GM19240 (cell line): ENCODE data around the gene AFF4.
A peak's percentile ranks its signal among the peaks of the same experiment; 100 is the strongest.
"Not testable (repeated sequence)": the region's sequence is repeated elsewhere in the genome, so short reads cannot be mapped to it uniquely, and the experiment has no call there.

Experiments used
- DNase-seq: peaks from one replicate; pipeline ENCODE4 v3.0.0; 2011; ENCODE audit warnings: low spot score; ENCODE audit not compliant: insufficient read length

AFF4 gene, protein sequence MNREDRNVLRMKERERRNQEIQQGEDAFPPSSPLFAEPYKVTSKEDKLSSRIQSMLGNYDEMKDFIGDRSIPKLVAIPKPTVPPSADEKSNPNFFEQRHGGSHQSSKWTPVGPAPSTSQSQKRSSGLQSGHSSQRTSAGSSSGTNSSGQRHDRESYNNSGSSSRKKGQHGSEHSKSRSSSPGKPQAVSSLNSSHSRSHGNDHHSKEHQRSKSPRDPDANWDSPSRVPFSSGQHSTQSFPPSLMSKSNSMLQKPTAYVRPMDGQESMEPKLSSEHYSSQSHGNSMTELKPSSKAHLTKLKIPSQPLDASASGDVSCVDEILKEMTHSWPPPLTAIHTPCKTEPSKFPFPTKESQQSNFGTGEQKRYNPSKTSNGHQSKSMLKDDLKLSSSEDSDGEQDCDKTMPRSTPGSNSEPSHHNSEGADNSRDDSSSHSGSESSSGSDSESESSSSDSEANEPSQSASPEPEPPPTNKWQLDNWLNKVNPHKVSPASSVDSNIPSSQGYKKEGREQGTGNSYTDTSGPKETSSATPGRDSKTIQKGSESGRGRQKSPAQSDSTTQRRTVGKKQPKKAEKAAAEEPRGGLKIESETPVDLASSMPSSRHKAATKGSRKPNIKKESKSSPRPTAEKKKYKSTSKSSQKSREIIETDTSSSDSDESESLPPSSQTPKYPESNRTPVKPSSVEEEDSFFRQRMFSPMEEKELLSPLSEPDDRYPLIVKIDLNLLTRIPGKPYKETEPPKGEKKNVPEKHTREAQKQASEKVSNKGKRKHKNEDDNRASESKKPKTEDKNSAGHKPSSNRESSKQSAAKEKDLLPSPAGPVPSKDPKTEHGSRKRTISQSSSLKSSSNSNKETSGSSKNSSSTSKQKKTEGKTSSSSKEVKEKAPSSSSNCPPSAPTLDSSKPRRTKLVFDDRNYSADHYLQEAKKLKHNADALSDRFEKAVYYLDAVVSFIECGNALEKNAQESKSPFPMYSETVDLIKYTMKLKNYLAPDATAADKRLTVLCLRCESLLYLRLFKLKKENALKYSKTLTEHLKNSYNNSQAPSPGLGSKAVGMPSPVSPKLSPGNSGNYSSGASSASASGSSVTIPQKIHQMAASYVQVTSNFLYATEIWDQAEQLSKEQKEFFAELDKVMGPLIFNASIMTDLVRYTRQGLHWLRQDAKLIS

DNA sequence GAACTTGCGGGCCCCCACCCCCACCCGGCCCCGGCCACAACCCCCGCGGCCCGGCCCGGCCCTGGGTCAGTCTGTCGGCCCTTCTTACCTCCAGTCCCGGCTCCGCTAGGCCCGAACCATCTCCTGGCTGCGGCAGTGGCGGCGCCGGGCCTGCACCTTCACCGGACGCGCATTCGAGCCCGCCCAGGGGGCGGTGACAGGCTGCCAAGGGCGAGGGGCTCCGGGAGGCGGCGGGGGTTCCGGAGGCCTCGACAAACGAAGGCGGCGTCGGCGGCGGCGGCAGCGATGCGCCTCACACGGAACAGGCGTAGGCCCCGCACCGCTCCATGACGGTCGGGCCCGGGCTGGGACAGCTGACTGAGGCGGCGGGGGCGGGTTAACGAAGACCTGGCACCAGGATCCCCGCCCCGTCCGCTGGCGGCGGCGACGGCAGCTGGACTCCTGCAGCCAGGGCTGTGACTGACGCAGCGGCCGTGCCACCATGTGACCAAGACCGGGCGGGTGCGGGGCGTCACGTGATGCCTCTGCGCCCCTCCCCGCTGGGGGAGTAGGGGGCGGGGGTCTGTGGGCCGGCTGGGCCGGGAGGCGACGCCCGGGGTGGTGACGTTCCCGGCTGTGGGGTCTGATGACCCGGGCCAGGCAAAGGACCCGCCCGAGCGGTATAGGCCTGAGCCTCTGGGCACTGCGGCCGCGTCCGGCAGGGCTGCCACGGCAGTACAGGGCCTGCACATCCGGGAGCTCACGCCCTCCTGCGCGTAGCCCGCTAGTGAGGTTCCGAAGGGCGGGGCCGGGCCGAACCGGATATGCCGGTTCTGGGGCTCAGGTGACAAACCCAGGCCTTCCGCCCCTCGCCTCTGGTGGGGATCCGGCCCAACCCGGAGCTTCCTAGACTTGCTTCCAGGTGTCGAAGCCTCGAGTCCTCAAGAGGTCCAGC, at the start of gene AFF4:
Gene AFF4, minus strand, starts transcription at position 464 of the 934 bp plus-strand sequence. CDS start 26,445 bp downstream, outside the sequence.
- peak; percentile 86 for DNase-seq

DNA sequence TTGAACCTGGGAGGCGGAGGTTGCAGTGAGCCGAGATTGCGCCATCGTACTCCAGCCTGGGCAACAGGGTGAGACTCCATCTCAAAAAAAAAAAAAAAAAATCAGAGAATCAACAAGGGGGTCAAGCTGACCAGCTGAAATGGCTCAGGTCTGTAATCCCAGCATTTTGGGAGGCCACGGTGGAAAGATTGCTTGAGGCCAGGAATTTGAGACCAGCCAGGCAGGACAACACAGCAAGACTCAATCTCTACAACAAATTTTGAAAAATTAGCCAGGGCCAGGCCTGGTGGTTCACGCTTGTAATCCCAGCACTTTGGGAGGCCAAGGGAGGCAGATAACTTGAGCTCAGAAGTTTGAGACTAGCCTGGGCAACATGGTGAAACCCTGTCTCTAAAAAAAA, 45.0 kb upstream of the AFF4 start:
- DNase-seq = not testable (repeated sequence)

DNA sequence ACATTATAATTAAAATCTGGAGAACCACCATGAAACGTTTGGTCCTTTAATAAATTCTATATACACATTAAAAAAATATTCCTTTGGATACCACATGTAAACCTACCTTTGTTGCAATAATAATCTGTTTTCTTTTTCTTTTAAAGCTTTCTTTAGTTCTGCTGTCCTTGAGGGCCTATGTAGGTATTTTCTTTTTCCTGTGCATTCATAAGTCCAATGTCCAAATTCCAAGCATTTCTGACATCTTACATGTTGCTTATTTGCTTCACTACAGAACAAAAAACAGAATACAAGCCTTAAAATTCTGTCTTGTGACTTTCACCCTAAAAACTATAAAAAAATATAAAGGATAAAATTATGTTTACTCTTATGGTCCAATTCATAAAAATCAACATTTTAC, 43.2 kb upstream of the AFF4 start:
- DNase-seq = no peak

DNA sequence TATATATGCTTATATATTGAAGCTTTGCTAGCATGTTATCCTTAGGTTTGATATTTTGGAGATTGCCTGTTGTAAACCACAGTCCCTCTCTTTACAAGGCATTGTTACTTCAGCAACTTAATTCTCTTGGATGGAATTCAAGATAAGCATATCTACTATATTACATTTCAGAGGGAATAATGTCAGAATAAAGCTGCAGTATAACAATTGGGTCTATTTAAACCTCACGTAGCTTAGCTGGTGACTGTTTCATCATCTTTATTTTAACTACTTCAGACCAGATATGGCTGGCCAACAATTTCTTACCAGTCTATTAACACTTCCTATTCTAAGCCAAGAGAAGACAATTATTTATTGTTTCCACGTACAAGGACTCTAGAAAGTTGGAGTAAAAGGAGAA, 35.8 kb upstream of the AFF4 start:
- DNase-seq = no peak

DNA sequence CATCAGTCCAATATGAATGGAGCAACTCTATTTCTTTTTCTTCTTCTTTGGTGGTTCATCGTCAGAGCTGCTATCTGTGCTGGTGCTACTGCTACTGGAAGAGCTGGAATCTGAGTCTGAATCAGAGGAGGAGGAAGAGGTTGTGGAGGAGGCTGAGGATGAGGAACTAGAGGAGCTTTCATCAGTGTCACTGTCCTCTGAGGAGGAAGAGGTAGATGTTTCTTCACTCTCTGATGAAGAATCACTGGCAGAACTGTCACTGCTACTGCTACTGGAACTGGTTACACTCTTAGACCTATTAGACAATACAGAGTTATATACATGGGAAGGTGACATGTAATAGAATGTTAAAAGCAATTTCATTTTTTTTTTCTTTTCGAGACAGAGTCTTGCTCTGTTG, 35.1 kb upstream of the AFF4 start:
- no peak for DNase-seq

DNA sequence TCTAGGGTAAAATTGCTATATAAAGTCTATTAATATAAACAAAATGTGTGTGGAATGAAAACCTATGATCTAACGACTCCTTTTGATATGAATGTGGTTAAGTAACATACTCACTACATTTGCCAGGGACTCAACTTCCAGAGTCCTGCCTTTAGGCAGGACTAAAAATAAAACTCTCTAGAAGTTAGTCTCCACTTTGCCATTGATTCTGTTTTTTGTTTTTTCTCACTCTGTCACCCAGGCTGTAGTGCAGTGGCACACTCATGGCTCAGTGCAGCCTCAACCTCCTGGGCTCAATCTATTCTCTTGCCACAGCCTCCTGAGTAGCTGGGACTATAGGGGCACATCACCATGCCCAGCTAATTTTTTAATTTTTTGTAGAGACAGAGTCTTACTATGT, 32.9 kb upstream of the AFF4 start:
- no peak for DNase-seq

DNA sequence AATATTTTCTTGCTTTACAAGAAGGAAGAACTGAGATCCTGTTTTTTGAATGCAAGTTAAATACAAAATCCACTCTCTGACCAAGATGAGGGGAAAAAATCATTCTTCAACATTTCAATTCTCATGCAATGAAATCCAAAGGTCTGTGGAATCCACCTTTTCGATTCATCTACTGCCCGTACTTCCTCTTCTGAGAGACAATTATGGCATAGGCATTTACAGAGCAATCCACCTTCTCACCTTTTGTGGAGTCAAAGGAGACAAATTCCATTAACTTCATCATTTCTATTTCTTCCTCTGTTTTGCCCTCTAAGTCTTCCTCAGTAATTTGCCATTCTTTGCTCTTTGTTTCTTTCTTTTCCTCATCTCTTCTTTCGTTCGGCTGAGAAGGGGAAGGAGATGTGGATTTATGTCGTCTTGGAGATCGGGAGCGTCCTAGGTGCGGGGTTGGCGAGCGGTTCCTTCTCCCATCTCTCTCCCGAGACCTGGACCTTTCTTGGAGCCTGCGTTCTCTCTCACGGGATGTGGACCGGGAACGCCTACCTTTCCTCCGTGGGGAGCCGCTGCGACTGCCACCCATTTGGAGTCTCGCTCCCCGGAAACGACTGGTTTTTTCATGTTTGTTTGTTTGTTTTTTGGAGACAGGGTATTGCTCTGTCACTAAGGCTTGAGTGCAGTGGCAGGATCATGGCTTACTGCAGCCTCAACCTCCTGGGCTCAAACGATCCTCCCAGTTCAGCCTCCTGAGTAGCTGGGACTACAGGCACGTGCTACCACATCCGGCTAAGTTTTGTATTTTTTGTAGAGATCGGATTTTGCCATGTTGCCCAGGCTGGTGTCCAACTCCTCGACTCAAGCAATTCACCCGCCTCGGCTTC, 24.3 kb upstream of the AFF4 start:
- DNase-seq = no peak

DNA sequence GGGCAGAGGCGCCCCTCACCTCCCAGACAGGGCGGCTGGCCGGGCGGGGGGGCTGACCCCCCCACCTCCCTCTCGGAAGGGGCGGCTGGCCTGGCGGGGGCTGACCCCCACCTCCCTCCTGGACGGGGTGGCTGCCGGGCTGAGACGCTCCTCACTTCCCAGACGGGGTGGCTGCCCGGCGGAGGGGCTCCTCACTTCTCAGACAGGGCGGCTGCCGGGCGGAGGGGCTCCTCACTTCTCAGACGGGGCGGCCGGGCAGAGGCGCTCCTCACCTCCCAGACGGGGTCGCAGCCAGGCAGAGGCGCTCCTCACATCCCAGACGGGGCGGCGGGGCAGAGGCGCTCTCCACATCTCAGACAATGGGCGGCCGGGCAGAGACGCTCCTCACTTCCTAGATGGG, 19.5 kb upstream of the AFF4 start:
- DNase-seq = not testable (repeated sequence)

DNA sequence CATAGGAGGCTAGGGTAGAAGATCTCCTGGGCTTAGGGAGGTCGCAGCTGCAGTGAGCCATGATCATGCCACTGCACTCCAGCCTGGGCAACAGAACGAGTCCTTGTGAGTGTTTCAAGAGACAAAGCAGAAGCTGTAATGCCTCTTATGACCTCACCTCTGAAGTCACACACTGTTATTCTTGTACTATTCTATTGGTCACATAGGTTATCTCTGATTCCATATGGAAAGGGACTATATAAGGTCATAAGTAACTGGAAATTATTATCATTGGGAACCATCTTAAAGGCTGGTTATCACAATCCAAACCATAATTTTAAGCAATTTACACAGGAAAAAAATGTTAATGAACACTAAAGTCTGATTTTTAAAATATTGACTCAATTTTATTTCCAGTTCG, 17.9 kb upstream of the AFF4 start:
- no peak for DNase-seq

DNA sequence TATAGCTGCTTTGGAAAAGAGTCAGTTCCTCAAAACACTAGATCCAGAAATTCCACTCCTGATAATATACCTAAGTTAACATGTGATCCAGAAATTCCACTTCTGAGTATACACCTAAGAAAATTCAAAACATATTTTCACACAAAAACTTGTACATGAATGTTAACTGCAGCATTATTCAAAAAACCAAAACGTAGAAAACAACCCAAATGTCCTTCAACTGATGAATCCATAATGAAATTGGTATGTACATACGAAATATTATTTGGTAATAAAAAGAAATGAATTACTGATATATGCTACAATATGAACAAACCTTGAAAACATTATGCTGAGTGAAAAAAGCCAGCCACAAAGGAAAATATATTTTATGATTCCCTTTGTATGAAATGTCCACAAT, 16.5 kb upstream of the AFF4 start:
- no peak for DNase-seq

DNA sequence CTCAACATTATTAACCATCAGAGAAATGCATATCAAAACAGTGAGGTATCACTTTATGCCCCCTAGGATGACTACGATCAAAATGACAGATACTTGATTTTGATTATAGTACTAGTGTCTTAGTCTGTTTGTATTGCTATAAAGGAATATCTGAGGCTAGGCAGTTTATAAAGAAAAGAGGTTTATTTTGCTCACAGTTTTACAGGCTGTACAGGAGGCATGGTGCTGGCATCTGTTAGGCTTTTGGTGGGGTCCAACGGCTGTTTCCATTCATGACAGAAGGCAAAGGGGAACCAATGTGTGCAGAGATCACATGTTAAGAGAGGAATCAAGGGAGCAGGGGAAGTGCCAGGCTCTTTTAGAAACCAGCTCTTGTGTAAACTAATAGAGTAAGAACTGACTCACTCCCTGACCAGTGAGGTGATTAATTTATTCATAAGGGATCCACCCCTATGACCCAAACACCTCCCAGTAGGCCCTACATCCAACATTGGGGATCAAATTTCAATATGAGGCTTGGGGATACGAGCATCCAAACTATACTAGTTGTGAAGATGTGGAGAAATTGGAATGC, 16.0 kb upstream of the AFF4 start:
- DNase-seq = no peak

DNA sequence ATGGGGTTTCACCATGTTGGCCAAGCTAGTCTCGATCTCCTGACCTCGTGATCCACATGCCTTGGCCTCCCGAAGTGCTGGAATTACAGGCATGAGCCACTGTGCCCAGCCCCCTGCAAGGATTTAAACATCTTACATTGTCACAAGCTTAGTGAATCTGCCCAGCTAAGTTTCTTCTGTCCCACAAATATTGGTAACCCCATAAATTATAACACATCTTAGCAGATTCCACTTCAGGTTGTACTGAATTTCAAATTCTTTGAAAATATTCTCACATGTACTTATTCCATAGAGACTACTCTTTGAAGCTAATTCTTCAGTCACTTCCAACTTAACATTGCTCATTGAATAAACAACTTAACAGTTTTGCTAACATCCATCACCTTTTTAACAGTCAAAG, 13.4 kb upstream of the AFF4 start:
- no peak for DNase-seq

DNA sequence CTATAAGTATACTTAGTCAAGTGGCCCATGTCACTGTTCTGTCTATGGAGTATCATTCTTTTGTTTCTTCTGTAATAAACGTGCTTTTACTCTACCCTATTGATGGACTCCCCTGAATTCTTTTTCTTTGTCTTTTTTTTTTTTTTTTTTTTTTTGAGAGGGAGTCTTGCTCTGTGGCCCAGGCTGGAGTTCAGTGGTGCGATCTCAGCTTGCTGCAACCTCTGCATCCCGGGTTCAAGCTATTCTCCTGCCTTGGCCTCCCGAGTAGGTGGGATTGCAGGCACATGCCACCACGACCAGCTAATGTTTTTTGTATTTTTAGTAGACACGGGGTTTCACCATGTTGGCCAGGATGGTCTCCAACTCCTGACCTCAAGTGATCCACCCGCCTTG, 9.0 kb upstream of the AFF4 start:
- DNase-seq = not testable (repeated sequence)

DNA sequence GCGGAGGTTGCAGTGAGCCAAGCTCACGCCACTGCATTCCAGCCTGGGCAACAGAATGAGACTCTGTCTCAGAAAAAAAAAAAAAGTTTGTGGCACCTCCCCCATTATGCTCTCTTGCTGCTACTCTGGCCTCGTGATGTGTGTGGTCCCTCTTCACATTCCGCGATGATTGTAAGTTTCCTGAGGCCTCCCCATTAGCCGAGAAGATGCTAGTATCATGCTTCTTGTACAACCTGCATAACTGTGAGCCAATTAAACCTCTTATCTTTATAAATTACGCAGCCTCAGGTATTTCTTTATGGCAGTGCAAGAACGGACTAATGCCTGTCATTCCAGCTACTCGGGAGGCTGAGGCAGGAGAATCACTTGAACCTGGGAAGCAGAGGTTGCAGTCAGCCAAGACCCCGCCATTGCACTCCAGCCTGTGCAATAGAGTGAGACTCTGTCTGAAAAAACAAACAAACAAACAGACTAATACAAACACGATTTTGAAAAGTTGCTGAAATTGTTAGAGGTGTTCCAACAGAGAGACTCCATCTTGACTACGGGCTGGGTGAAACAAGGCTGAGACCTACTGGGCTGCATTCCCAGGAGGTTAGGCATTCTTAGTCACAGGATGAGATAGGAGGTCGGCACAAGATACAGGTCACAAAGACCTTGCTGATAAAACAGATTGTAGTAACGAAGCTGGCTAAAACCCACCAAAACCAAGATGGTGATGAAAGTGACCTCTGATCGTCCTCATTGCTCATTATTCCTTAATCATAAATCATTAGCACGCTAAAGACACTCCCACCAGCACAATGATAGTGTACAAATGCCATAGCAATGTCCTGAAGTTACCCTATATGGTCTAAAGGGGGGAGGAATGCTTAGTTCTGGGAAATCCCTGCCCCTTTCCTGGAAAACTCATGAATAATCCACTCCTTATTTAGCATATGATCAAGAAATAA, 8.3 kb upstream of the AFF4 start:
- DNase-seq = no peak

DNA sequence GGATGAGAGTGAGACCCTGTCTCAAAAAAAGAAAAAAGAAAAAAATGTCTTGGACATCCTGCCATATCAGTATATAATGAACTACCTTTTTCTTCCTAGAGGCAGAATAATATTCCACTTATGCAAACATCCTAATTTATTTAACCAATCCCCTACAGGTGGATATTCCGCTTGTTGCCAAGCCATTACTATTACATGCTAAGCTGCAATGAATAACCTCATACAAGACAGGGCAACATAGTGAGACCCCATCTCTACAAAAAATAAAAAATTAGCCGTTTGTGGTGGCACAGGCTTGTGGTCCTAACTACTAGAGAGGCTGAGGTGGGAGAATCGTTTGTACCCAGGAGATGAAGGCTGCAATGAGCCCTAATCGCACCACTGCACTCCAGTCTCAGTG, 1.7 kb upstream of the AFF4 start:
- DNase-seq = no peak

DNA sequence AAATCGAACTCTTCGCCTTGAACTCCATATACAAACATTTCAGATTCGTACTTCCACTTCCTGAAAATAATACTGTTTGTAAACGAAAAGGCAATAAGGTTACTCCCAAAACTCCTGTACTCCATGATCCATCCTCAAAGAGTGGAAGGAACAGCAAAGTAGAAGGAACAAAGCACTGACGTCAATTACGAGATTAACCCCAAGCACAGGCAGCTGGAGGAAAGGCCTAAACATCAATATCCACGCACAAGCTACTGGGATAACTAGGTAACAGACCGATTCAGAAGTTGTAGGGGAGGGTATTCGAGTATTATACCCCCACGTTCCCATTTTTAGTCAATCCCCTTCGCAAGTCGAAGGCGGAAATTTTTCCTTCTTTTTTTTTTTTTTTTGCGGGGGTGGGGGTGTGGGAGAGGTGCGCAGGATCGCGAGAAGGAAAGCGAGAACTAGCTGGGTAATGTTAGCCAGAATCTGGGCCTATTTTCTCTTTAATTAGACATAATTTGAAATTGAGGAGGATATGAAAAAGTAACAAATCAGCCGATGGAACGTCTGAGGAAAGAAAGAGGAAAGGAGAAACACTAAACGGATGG, 909 bp downstream of the AFF4 start:
- no peak for DNase-seq

DNA sequence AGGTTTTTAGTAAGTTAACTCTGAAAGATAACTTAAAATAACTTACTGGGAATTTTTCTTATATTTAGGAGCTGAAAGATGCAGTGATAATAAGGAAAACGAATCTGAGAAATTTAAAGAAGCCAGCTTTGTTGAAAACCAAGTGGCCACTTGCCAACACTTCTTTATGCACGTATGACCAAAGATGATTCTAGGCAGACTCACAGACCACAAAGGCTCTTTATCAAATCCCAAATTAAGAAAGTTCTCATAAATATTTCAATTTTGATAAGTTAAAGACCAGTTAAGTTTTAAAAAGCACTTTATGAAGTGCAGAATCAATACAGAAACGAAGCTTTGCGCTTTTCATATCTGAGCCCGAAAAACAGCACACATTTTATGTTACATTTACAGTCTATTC, 1.5 kb downstream of the AFF4 start:
- no peak for DNase-seq
